ENCODE data around the gene HOXC10. TPM values are rescaled to one million over a fixed set of nuclear protein-coding genes. Genes with fewer than 3 reads are reported as not detected.
A peak's percentile ranks its signal among the peaks of the same experiment; 100 is the strongest.

HOXC10 gene
- total and polyA plus RNA-seq, 4 donors, result 0.18 TPM; not detected in 3

DNA sequence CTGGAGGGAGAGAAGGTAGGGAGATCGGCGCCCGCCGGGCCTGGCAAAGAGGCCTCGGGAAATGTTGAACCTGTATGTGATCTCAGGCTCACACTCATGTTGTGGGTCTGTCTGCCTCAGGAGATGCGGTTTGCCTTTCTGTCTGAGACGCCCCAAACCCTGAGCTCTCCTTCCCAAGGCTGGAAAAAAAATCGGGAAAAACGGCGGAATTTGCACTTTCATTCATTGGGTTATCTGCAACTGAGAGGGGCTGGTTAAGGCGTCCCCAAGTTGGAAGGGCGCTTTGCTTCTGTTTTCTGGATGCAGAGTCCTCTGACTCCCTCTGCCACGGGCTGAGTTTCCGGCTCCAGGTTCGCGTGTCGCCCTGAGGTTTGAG is 10.0 kb downstream of the HOXC10 start:
- Histone ChIP-seq H3K9ac (ENCODE audit: insufficient read depth in 1 of 2, low read length in 2 of 2) (no peak overlapping the region), H3K27me3 (ENCODE audit: control insufficient read depth in 3 of 3, insufficient read depth in 3 of 3, low read length in 2 of 3) (peaks cover 0 to 100% (median 87%) of the 10 kb centered on the region in 3 donors), H3K27ac (ENCODE audit: low read depth in 1 of 2, low read length in 1 of 2) (no peak overlapping the region), H3K4me1 (ENCODE audit: control insufficient read depth in 5 of 5, insufficient read depth in 5 of 5, low read length in 5 of 5) (peaks cover 0 to 16% (median 0%) of the 10 kb centered on the region in 5 donors), H3K36me3 (ENCODE audit: control insufficient read depth in 4 of 4, insufficient read depth in 4 of 4, low read length in 4 of 4) (no peaks in the 10 kb centered on the region), H3K4me3 (no peak overlapping the region), H3K9me3 (ENCODE audit: control insufficient read depth in 4 of 4, insufficient read depth in 3 of 4, low read length in 3 of 4) (peaks cover 0 to 8% (median 0%) of the 10 kb centered on the region in 4 donors)
- ATAC-seq (ENCODE audit: insufficient read depth, low FRiP score), result no peak
- 4 to 5% methylated on average over 17 of the region's 17 CpGs for WGBS, 2 donors
- TF ChIP-seq, protein P1, sequence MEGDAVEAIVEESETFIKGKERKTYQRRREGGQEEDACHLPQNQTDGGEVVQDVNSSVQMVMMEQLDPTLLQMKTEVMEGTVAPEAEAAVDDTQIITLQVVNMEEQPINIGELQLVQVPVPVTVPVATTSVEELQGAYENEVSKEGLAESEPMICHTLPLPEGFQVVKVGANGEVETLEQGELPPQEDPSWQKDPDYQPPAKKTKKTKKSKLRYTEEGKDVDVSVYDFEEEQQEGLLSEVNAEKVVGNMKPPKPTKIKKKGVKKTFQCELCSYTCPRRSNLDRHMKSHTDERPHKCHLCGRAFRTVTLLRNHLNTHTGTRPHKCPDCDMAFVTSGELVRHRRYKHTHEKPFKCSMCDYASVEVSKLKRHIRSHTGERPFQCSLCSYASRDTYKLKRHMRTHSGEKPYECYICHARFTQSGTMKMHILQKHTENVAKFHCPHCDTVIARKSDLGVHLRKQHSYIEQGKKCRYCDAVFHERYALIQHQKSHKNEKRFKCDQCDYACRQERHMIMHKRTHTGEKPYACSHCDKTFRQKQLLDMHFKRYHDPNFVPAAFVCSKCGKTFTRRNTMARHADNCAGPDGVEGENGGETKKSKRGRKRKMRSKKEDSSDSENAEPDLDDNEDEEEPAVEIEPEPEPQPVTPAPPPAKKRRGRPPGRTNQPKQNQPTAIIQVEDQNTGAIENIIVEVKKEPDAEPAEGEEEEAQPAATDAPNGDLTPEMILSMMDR (IDR thresholded peaks at IDR 0.05; ENCODE audit: control extremely low read depth, extremely low read depth), result no peak
- no peak for DNase-seq

- DNase-seq (peak in 1 of 3 donors; percentile 57), ATAC-seq (ENCODE audit: insufficient read depth, low FRiP score) (peak; percentile 43)
- Histone ChIP-seq H3K4me3 (peak overlapping the region; percentile 26), H3K9me3 (ENCODE audit: control insufficient read depth in 4 of 4, insufficient read depth in 3 of 4, low read length in 3 of 4) (peaks cover 0 to 8% (median 0%) of the 10 kb centered on the region in 4 donors), H3K4me1 (ENCODE audit: control insufficient read depth in 5 of 5, insufficient read depth in 5 of 5, low read length in 5 of 5) (peaks cover 0 to 23% (median 0%) of the 10 kb centered on the region in 5 donors), H3K36me3 (ENCODE audit: control insufficient read depth in 4 of 4, insufficient read depth in 4 of 4, low read length in 4 of 4) (no peaks in the 10 kb centered on the region), H3K27ac (ENCODE audit: low read depth in 1 of 2, low read length in 1 of 2) (no peak overlapping the region), H3K27me3 (ENCODE audit: control insufficient read depth in 3 of 3, insufficient read depth in 3 of 3, low read length in 2 of 3) (peaks cover 0 to 99% (median 82%) of the 10 kb centered on the region in 3 donors), H3K9ac (ENCODE audit: insufficient read depth in 1 of 2, low read length in 2 of 2) (no peak overlapping the region)
- 2 to 4% methylated on average over 47 to 48 of the region's 48 CpGs for WGBS, 2 donors
- TF ChIP-seq, protein P1 (IDR thresholded peaks at IDR 0.05; ENCODE audit: control extremely low read depth, extremely low read depth), result no peak
Observed at GRCh38 chr12:53995378-53996239, 10.7 kb downstream of the HOXC10 start.

- DNase-seq, result no peak
- H3K27ac ChIP-seq (ENCODE audit: low read depth in 1 of 2, low read length in 1 of 2), result no peak overlapping the region
- 26 to 41% methylated on average over 29 of the region's 29 CpGs for WGBS, 2 donors
- TF ChIP-seq, protein P1 (IDR thresholded peaks at IDR 0.05; ENCODE audit: control extremely low read depth, extremely low read depth), result no peak
- no peak overlapping the region for H3K9ac ChIP-seq (ENCODE audit: insufficient read depth in 1 of 2, low read length in 2 of 2)
- peaks cover 0 to 24% (median 0%) of the 10 kb centered on the region in 5 donors for H3K4me1 ChIP-seq (ENCODE audit: control insufficient read depth in 5 of 5, insufficient read depth in 5 of 5, low read length in 5 of 5)
- H3K9me3 ChIP-seq (ENCODE audit: control insufficient read depth in 4 of 4, insufficient read depth in 3 of 4, low read length in 3 of 4), result peaks cover 0 to 8% (median 0%) of the 10 kb centered on the region in 4 donors
- peak overlapping the region; percentile 26 for H3K4me3 ChIP-seq
- H3K36me3 ChIP-seq (ENCODE audit: control insufficient read depth in 4 of 4, insufficient read depth in 4 of 4, low read length in 4 of 4), result no peaks in the 10 kb centered on the region
- peaks cover 0 to 99% (median 80%) of the 10 kb centered on the region in 3 donors for H3K27me3 ChIP-seq (ENCODE audit: control insufficient read depth in 3 of 3, insufficient read depth in 3 of 3, low read length in 2 of 3)
- no peak for ATAC-seq (ENCODE audit: insufficient read depth, low FRiP score)
Observed at GRCh38 chr12:53996240-53997203, 11.6 kb downstream of the HOXC10 start.

Measured in lung (tissue), 12 donors.